Mucosa of stomach (tissue), 1 donor: ENCODE data around the gene VAPA.

Experiments
- H3K27me3 ChIP-seq: one replicate; pipeline ENCODE4 v1.7.0; 2013; ENCODE audit warnings: mild to moderate bottlenecking, low read length; ENCODE audit not compliant: control insufficient read depth, insufficient read depth
- H3K36me3 ChIP-seq: one replicate; pipeline ENCODE4 v1.7.0; 2013; ENCODE audit warnings: low read length; ENCODE audit not compliant: control insufficient read depth, insufficient read depth
- H3K4me1 ChIP-seq: one replicate; pipeline ENCODE4 v1.7.0; 2013; ENCODE audit warnings: mild to moderate bottlenecking, low read length; ENCODE audit not compliant: control insufficient read depth, insufficient read depth
- H3K4me3 ChIP-seq: one replicate; pipeline ENCODE4 v1.7.0; 2013; ENCODE audit warnings: low read length
- H3K9ac ChIP-seq: one replicate; pipeline ENCODE4 v1.7.0; 2013; ENCODE audit warnings: mild to moderate bottlenecking, low read length, moderate library complexity
- H3K9me3 ChIP-seq: one replicate; pipeline ENCODE4 v1.7.0; 2013; ENCODE audit warnings: mild to moderate bottlenecking, low read length, moderate library complexity; ENCODE audit not compliant: control insufficient read depth
- donor health status: Pancreatic carcinoma.

VAPA gene

DNA sequence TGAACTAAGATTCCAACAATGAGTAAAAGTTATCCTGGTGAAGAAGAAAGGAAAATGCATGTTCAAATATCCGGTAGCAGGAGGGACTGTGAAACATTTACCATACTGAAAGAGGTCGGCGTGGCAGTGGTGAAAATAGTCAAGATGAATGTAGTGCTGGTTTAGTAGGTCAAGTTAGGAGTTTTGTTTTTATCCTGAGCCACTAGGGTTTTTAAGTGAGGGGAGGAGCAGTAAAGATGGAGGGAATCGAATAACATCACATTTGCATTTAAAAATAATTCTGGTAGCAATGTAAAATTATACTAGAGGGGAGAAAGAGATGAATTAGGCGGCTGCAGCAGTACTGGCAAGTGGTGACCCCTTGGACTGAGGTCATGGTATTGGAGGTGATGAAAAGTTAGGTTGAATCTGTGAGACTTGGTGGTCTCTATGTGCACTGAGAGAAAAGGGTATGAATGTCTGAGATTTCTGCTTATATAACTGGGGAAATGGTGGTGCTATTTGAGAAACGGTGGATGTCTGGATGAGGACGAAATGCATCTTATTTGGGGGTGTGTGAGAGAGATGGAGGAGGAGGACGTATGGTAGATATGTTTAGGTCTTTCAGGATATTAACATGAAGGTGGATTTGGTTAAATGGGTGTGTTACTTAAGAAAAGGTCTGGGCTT lies 5.9 kb downstream of the VAPA start:
- no peak overlapping the region for H3K9ac ChIP-seq
- no peak overlapping the region for H3K4me3 ChIP-seq
- no peaks in the 10 kb centered on the region for H3K9me3 ChIP-seq
- H3K36me3 ChIP-seq: no peaks in the 10 kb centered on the region
- peaks cover 31% of the 10 kb centered on the region for H3K4me1 ChIP-seq
- H3K27me3 ChIP-seq: no peaks in the 10 kb centered on the region

DNA sequence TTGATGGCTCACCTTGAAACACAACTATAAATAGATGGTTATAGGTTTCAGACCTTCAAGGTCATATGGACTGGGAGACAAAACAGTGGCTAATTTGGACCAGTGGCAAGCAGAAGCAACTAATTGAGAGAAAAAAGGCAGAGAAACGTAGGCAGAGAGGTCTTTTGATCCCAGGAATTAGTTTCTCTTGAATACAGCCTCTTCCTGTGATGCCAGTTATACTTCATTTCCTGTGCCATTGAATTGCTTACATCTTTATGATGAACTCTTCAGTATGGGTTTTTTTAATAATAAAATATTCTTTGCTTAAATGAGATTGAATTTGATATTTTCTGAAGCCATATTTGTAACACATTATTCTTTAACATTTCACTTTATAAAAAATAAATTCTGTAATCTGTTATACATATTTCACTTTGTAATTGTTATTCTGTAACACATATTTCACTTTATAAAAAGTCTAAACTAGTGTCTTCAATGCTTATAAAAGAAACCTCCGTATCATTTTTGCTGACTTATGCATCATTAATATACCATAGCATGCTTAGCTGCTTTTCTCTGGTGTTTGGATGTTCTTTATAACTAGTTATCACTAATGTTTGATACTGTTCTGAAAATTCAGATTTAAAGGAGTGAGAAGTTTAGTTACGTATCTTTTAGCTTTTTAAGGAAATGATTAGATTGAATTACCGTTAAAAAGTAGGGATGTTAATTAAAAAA lies 8.9 kb downstream of the VAPA start:
- no peaks in the 10 kb centered on the region for H3K9me3 ChIP-seq
- H3K4me1 ChIP-seq: peaks cover 28% of the 10 kb centered on the region

DNA sequence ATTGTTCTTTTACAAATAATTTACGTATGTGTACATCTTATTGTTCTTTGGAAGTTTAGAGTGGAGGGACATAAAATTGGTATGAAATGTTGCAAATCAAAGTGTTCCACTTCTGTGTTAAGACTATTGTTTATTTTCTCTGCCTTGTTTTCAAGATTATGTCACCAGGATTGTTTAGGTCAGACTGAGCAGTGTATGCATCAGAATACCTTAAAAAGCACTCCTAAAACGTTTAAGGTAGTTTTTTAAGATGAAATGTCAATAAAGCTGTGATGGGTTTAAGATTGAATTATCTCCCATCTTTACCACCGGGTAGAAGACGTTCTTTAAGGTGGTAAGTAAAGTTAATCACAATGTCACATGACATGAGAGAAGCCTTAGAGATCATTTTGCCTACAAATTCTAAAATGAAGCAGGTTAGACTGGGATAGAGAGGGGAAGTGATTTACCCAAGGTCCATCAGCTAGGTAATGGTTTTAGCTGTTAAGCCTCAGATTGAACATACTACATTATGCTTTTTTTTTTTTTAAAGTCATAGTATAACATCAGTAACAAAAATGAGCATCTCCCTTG lies 10.6 kb downstream of the VAPA start:
- H3K36me3 ChIP-seq: no peaks in the 10 kb centered on the region
- H3K4me3 ChIP-seq: no peak overlapping the region
- no peak overlapping the region for H3K9ac ChIP-seq
- H3K4me1 ChIP-seq: peaks cover 14% of the 10 kb centered on the region
- no peaks in the 10 kb centered on the region for H3K27me3 ChIP-seq
- H3K9me3 ChIP-seq: no peaks in the 10 kb centered on the region

More for the DNA sequence above, 8.9 kb downstream of the VAPA start:
- H3K27me3 ChIP-seq: no peaks in the 10 kb centered on the region
- no peak overlapping the region for H3K4me3 ChIP-seq
- H3K36me3 ChIP-seq: no peaks in the 10 kb centered on the region
- H3K9ac ChIP-seq: no peak overlapping the region

DNA sequence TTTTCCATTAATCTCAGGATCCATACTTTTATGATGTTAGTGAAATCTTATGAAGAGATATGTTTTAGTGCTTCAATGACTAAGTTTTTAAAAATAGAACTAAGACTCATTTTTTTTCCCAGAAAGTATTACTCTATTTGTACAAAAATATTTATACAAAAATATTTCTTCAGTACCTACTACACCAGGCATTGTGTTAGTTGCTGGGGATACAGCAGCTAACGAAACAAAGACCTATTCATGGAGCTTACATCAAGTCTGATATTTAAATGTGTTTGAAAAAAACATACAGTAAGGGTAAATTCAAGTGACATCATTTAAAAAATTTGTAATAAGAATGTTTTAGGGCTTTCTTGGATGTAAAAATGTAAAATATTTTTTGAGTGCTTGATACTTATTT lies 11.6 kb downstream of the VAPA start:
- Histone ChIP-seq H3K27me3 (no peaks in the 10 kb centered on the region), H3K36me3 (no peaks in the 10 kb centered on the region), H3K9ac (no peak overlapping the region), H3K9me3 (no peaks in the 10 kb centered on the region), H3K4me3 (no peak overlapping the region), H3K4me1 (peaks cover 5% of the 10 kb centered on the region)

DNA sequence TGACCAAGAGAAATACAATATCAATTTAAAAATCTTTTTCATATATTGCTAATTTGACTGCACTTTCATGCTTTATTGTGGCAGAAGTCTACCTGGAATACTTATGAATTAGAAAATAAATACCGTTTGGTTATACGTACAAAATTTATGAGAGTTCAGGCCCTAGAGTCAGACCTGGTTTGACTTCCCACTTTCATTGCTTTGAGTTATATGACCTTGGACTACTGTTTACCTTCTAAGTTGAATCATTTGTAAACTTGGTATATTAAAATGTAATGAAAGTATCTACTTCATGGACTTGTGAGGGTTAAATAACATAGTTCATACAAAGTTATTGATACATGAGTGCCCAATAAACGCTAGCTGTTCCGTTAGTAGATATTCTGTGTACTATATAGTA lies 12.0 kb downstream of the VAPA start:
- Histone ChIP-seq H3K36me3 (no peaks in the 10 kb centered on the region), H3K27me3 (no peaks in the 10 kb centered on the region), H3K9ac (no peak overlapping the region), H3K9me3 (no peaks in the 10 kb centered on the region), H3K4me1 (peaks cover 1% of the 10 kb centered on the region), H3K4me3 (no peak overlapping the region)

DNA sequence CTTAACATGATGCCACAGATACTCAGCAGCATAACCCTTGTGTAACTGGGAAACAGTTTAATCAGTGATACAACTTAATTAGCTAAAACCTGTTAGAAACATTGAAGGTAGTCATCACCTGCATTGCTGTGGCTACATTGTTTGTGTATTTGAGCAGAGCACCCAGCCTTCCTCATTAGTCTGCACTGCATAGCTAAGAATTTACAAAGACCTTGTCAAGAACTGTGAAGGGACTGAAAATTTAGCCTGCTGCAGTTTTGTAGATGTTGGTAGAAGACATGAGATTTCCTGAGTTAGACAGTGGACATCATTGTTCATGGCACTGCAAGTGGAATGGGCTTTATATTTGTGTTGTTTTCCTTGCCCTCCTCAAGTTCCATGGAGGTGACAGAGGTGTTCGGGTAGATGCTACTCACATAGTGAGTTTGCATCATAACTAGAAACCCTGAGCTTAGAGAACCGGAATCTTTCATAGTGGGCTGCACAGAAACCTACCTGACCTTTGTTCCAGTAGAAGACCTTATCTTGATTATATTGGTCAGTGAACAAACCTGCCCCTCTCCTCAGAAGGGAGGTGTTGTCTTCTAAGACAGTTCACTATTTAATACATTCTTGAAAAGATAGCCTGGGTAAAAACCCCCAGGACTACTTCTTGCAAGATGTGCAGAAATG lies 12.5 kb downstream of the VAPA start:
- Histone ChIP-seq H3K27me3 (no peaks in the 10 kb centered on the region), H3K9me3 (no peaks in the 10 kb centered on the region), H3K4me1 (no peaks in the 10 kb centered on the region), H3K4me3 (no peak overlapping the region), H3K36me3 (no peaks in the 10 kb centered on the region), H3K9ac (no peak overlapping the region)

DNA sequence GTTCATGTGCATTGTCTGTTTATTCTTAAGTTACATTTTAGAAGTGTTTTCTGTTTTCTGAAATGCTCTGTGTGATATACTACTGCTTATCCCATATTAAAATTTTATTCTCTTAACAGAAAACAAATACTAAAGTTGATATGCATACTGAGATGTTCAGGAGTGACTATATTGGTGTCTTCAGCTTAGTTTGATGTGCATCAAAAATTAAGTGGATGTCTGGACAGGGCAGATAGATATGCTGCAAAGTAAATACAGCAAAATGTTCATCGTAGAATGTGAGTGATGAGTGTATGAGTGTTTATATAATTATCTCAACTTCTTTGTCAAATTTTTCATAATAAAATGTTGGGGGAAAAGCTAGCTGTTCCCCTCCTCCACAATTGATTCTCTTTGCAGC lies 13.2 kb downstream of the VAPA start:
- H3K9me3 ChIP-seq: no peaks in the 10 kb centered on the region
- no peak overlapping the region for H3K9ac ChIP-seq
- H3K4me1 ChIP-seq: no peaks in the 10 kb centered on the region
- H3K36me3 ChIP-seq: no peaks in the 10 kb centered on the region
- H3K4me3 ChIP-seq: no peak overlapping the region
- H3K27me3 ChIP-seq: no peaks in the 10 kb centered on the region

DNA sequence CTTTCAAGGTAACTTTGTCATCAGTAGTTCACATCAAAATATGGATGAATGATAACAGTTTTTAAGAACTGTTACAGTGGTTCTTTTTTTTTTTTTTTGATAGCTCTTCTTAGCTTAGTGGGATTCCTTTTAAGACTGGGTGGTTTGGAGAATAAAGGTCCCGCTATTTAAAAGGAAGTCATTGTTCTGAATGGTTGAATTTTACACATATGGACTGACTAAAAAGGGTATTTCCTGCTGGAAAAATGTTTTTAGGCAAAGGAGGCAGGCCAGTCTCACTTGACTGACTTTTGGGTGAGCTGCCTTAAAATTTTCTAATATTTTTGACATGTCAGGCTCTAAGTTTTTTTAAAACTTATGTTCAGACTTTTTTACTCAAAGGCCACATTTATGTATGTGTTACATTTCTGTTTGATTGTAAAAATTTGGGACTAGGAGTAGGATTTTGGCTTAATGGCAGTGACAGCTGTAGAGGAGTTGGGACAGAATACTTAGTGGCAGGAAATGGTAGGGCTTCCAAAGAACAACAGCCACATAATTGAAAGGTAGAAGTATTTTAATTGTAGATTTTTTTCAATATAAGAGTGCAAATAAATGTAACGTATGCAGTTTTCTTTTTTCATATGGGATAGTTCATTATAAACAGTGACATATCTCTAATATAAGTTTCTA lies 13.7 kb downstream of the VAPA start:
- H3K27me3 ChIP-seq: no peaks in the 10 kb centered on the region
- no peak overlapping the region for H3K9ac ChIP-seq
- H3K9me3 ChIP-seq: no peaks in the 10 kb centered on the region
- no peaks in the 10 kb centered on the region for H3K4me1 ChIP-seq
- no peak overlapping the region for H3K4me3 ChIP-seq
- H3K36me3 ChIP-seq: no peaks in the 10 kb centered on the region

DNA sequence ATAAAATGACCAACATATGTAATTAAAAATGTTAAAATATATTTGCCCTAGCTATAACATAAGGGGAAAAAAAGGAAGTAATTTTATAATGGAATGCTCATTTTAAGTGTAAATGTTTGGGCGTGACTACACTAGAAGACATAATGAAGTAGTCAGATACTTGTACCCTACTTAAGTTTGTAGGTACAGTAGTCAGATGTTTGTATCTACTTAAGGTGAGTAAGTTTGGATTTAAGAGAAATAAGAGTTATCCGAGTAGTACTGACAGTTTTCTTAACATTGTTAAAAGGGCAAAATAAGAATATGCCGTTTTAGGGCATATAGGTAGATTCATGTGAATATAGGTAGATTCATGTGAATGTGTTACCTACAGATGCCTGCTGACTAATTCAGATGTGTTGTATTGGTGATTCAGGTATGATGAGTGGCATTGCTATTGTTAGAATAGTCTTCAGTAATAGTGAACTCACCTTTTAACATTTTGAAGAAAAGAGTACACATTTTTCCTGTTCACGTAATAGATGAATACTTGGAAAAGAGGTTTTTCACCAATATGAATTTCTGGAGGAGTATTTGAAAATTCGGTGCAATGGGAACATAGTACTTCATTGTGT lies 14.9 kb downstream of the VAPA start:
- Histone ChIP-seq H3K9ac (no peak overlapping the region), H3K4me1 (no peaks in the 10 kb centered on the region), H3K36me3 (no peaks in the 10 kb centered on the region), H3K4me3 (no peak overlapping the region), H3K27me3 (no peaks in the 10 kb centered on the region), H3K9me3 (no peaks in the 10 kb centered on the region)

DNA sequence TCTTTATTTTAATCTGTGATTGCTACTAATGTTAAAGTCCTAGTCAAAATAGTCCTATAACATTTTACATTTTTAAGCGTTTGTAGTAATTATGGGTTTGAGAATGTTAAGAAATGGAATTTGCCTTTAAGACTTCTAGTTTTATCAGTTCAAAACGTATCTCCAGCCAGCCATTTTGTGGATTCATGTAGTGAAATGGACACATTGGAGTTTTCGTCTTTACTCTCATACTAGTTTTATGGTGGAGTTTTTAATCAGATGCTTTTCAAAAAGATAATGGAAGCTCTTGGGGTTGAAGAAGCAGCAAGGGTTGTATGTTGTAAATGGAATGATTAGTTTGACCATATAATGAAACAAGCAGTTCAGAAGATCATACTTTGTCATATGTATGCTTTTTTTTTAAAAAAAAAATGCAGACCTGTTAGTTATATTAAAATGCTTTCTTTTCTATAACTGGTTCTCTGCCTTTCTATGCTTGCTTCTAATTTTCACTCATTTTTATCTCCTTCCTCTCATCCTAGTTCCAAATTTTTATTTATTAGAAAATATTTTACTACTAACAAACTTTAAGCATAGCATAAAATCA lies 16.6 kb downstream of the VAPA start:
- no peaks in the 10 kb centered on the region for H3K4me1 ChIP-seq
- no peaks in the 10 kb centered on the region for H3K36me3 ChIP-seq
- no peak overlapping the region for H3K9ac ChIP-seq
- no peaks in the 10 kb centered on the region for H3K27me3 ChIP-seq
- no peak overlapping the region for H3K4me3 ChIP-seq
- H3K9me3 ChIP-seq: no peaks in the 10 kb centered on the region

DNA sequence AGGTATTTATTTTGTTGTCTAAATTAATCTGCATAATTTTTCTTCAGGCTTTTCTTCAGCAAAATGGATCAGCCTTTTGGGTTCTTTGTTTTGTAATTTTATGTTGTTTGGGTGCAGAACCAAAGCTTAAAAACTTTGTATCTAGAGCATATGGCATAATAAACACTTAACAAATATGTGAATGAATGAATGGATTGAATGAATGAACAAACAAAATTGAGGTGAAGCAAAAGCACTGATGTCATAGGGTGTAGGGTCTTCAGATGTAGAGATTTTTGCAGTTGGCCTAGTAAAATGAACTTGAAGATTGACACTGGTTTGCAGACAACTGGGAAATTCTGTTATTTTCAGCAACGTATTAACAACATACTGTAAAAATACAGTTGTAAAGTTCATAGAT lies 17.3 kb downstream of the VAPA start:
- no peaks in the 10 kb centered on the region for H3K4me1 ChIP-seq
- H3K9me3 ChIP-seq: no peaks in the 10 kb centered on the region
- H3K4me3 ChIP-seq: no peak overlapping the region
- H3K36me3 ChIP-seq: no peaks in the 10 kb centered on the region
- H3K9ac ChIP-seq: no peak overlapping the region
- no peaks in the 10 kb centered on the region for H3K27me3 ChIP-seq
